ENCODE results near the gene WNT9A.

GRCh38 chr1:227917081-227917950 lies 30.4 kb downstream of the WNT9A start:
- no peak for TF ChIP-seq POLR2A (IDR thresholded peaks at IDR 0.05)
- no peak for TF ChIP-seq CTCF (IDR thresholded peaks at IDR 0.05)
- no peak for TF ChIP-seq POLR2AphosphoS5 (IDR thresholded peaks at IDR 0.05)
